ENCODE data around the gene ITGA2. TPM values are rescaled to one million over a fixed set of nuclear protein-coding genes. Genes with fewer than 3 reads are reported as not detected.

The ITGA2 gene
- total and polyA plus RNA-seq, 4 donors: 2.0 to 14.1 (median 4.6) TPM

- Histone ChIP-seq H3K4me3 (ENCODE audit: low read depth, low read length) (no peak overlapping the region), H3K36me3 (ENCODE audit: control insufficient read depth, insufficient read depth, low read length) (no peaks in the 10 kb centered on the region), H3K4me1 (ENCODE audit: control insufficient read depth, insufficient read depth, low read length) (no peaks in the 10 kb centered on the region), H3K27ac (ENCODE audit: low read depth, low read length) (peak overlapping the region; percentile 3), H3K9me3 (ENCODE audit: control insufficient read depth, insufficient read depth, low read length) (no peaks in the 10 kb centered on the region), H3K27me3 (ENCODE audit: control insufficient read depth, insufficient read depth, low read length) (no peaks in the 10 kb centered on the region)
- no peak for DNase-seq (ENCODE audit: low read depth in 4 of 6, low spot score in 6 of 6)
- WGBS (ENCODE audit: insufficient coverage): no CpG with 5 or more reads among the region's 3 CpGs
These were observed 74.6 kb downstream of the ITGA2 start for GRCh38 chr5:53063791-53064190.

GRCh38 chr5:53066088-53066487, 76.9 kb downstream of the ITGA2 start:
- no peaks in the 10 kb centered on the region for H3K9me3 ChIP-seq (ENCODE audit: control insufficient read depth, insufficient read depth, low read length)
- no peaks in the 10 kb centered on the region for H3K27me3 ChIP-seq (ENCODE audit: control insufficient read depth, insufficient read depth, low read length)
- no peaks in the 10 kb centered on the region for H3K36me3 ChIP-seq (ENCODE audit: control insufficient read depth, insufficient read depth, low read length)
- WGBS (ENCODE audit: insufficient coverage): no CpG with 5 or more reads among the region's 1 CpG
- no peak for DNase-seq (ENCODE audit: low read depth in 4 of 6, low spot score in 6 of 6)
- no peak overlapping the region for H3K4me3 ChIP-seq (ENCODE audit: low read depth, low read length)
- no peak overlapping the region for H3K27ac ChIP-seq (ENCODE audit: low read depth, low read length)
- H3K4me1 ChIP-seq (ENCODE audit: control insufficient read depth, insufficient read depth, low read length): no peaks in the 10 kb centered on the region

GRCh38 chr5:53067641-53068040, 78.5 kb downstream of the ITGA2 start:
- H3K36me3 ChIP-seq (ENCODE audit: control insufficient read depth, insufficient read depth, low read length): no peaks in the 10 kb centered on the region
- DNase-seq (ENCODE audit: low read depth in 4 of 6, low spot score in 6 of 6): no peak
- WGBS (ENCODE audit: insufficient coverage): no CpG with 5 or more reads among the region's 1 CpG
- H3K27me3 ChIP-seq (ENCODE audit: control insufficient read depth, insufficient read depth, low read length): no peaks in the 10 kb centered on the region
- H3K27ac ChIP-seq (ENCODE audit: low read depth, low read length): no peak overlapping the region
- no peak overlapping the region for H3K4me3 ChIP-seq (ENCODE audit: low read depth, low read length)
- no peaks in the 10 kb centered on the region for H3K9me3 ChIP-seq (ENCODE audit: control insufficient read depth, insufficient read depth, low read length)
- no peaks in the 10 kb centered on the region for H3K4me1 ChIP-seq (ENCODE audit: control insufficient read depth, insufficient read depth, low read length)

GRCh38 chr5:53068291-53068836, 79.2 kb downstream of the ITGA2 start:
- Histone ChIP-seq H3K9me3 (ENCODE audit: control insufficient read depth, insufficient read depth, low read length) (no peaks in the 10 kb centered on the region), H3K4me1 (ENCODE audit: control insufficient read depth, insufficient read depth, low read length) (no peaks in the 10 kb centered on the region), H3K36me3 (ENCODE audit: control insufficient read depth, insufficient read depth, low read length) (no peaks in the 10 kb centered on the region), H3K4me3 (ENCODE audit: low read depth, low read length) (no peak overlapping the region), H3K27me3 (ENCODE audit: control insufficient read depth, insufficient read depth, low read length) (no peaks in the 10 kb centered on the region), H3K27ac (ENCODE audit: low read depth, low read length) (no peak overlapping the region)
- 82% methylated on average over 1 of the region's 4 CpGs for WGBS (ENCODE audit: insufficient coverage)
- no peak for DNase-seq (ENCODE audit: low read depth in 4 of 6, low spot score in 6 of 6)

GRCh38 chr5:53069626-53070025, 80.5 kb downstream of the ITGA2 start:
- H3K36me3 ChIP-seq (ENCODE audit: control insufficient read depth, insufficient read depth, low read length): no peaks in the 10 kb centered on the region
- H3K27me3 ChIP-seq (ENCODE audit: control insufficient read depth, insufficient read depth, low read length): no peaks in the 10 kb centered on the region
- no peak for DNase-seq (ENCODE audit: low read depth in 4 of 6, low spot score in 6 of 6)
- H3K27ac ChIP-seq (ENCODE audit: low read depth, low read length): no peak overlapping the region
- no peak overlapping the region for H3K4me3 ChIP-seq (ENCODE audit: low read depth, low read length)
- no peaks in the 10 kb centered on the region for H3K4me1 ChIP-seq (ENCODE audit: control insufficient read depth, insufficient read depth, low read length)
- H3K9me3 ChIP-seq (ENCODE audit: control insufficient read depth, insufficient read depth, low read length): no peaks in the 10 kb centered on the region
- WGBS (ENCODE audit: insufficient coverage): 90% methylated on average over 3 of the region's 5 CpGs

- Histone ChIP-seq H3K27ac (ENCODE audit: low read depth, low read length) (no peak overlapping the region), H3K27me3 (ENCODE audit: control insufficient read depth, insufficient read depth, low read length) (no peaks in the 10 kb centered on the region), H3K9me3 (ENCODE audit: control insufficient read depth, insufficient read depth, low read length) (no peaks in the 10 kb centered on the region), H3K4me1 (ENCODE audit: control insufficient read depth, insufficient read depth, low read length) (no peaks in the 10 kb centered on the region), H3K4me3 (ENCODE audit: low read depth, low read length) (no peak overlapping the region), H3K36me3 (ENCODE audit: control insufficient read depth, insufficient read depth, low read length) (no peaks in the 10 kb centered on the region)
- WGBS (ENCODE audit: insufficient coverage): 88% methylated on average over 1 of the region's 2 CpGs
- DNase-seq (ENCODE audit: low read depth in 4 of 6, low spot score in 6 of 6): no peak
These were observed 82.1 kb downstream of the ITGA2 start for GRCh38 chr5:53071298-53071697.

GRCh38 chr5:53071738-53072137, 82.6 kb downstream of the ITGA2 start:
- no peak for DNase-seq (ENCODE audit: low read depth in 4 of 6, low spot score in 6 of 6)
- H3K27me3 ChIP-seq (ENCODE audit: control insufficient read depth, insufficient read depth, low read length): no peaks in the 10 kb centered on the region
- H3K4me1 ChIP-seq (ENCODE audit: control insufficient read depth, insufficient read depth, low read length): no peaks in the 10 kb centered on the region
- WGBS (ENCODE audit: insufficient coverage): no CpG with 5 or more reads among the region's 2 CpGs
- H3K9me3 ChIP-seq (ENCODE audit: control insufficient read depth, insufficient read depth, low read length): no peaks in the 10 kb centered on the region
- no peaks in the 10 kb centered on the region for H3K36me3 ChIP-seq (ENCODE audit: control insufficient read depth, insufficient read depth, low read length)
- no peak overlapping the region for H3K27ac ChIP-seq (ENCODE audit: low read depth, low read length)
- H3K4me3 ChIP-seq (ENCODE audit: low read depth, low read length): no peak overlapping the region

GRCh38 chr5:53073348-53073747, 84.2 kb downstream of the ITGA2 start:
- H3K27ac ChIP-seq (ENCODE audit: low read depth, low read length): no peak overlapping the region
- DNase-seq (ENCODE audit: low read depth in 4 of 6, low spot score in 6 of 6): peak in 1 of 6 donors; percentile 69
- H3K36me3 ChIP-seq (ENCODE audit: control insufficient read depth, insufficient read depth, low read length): no peaks in the 10 kb centered on the region
- no peaks in the 10 kb centered on the region for H3K27me3 ChIP-seq (ENCODE audit: control insufficient read depth, insufficient read depth, low read length)
- no peak overlapping the region for H3K4me3 ChIP-seq (ENCODE audit: low read depth, low read length)
- no peaks in the 10 kb centered on the region for H3K9me3 ChIP-seq (ENCODE audit: control insufficient read depth, insufficient read depth, low read length)
- WGBS (ENCODE audit: insufficient coverage): no CpG with 5 or more reads among the region's 2 CpGs
- no peaks in the 10 kb centered on the region for H3K4me1 ChIP-seq (ENCODE audit: control insufficient read depth, insufficient read depth, low read length)

GRCh38 chr5:53076014-53076583, 86.9 kb downstream of the ITGA2 start:
- DNase-seq (ENCODE audit: low read depth in 4 of 6, low spot score in 6 of 6): no peak
- no peaks in the 10 kb centered on the region for H3K36me3 ChIP-seq (ENCODE audit: control insufficient read depth, insufficient read depth, low read length)
- H3K27me3 ChIP-seq (ENCODE audit: control insufficient read depth, insufficient read depth, low read length): no peaks in the 10 kb centered on the region
- WGBS (ENCODE audit: insufficient coverage): 100% methylated on average over 2 of the region's 2 CpGs
- H3K4me1 ChIP-seq (ENCODE audit: control insufficient read depth, insufficient read depth, low read length): no peaks in the 10 kb centered on the region
- no peaks in the 10 kb centered on the region for H3K9me3 ChIP-seq (ENCODE audit: control insufficient read depth, insufficient read depth, low read length)
- H3K27ac ChIP-seq (ENCODE audit: low read depth, low read length): no peak overlapping the region
- H3K4me3 ChIP-seq (ENCODE audit: low read depth, low read length): no peak overlapping the region

- 100% methylated on average over 2 of the region's 4 CpGs for WGBS (ENCODE audit: insufficient coverage)
- peaks cover 3% of the 10 kb centered on the region for H3K27me3 ChIP-seq (ENCODE audit: control insufficient read depth, insufficient read depth, low read length)
- no peak overlapping the region for H3K4me3 ChIP-seq (ENCODE audit: low read depth, low read length)
- H3K4me1 ChIP-seq (ENCODE audit: control insufficient read depth, insufficient read depth, low read length): no peaks in the 10 kb centered on the region
- DNase-seq (ENCODE audit: low read depth in 4 of 6, low spot score in 6 of 6): no peak
- H3K9me3 ChIP-seq (ENCODE audit: control insufficient read depth, insufficient read depth, low read length): no peaks in the 10 kb centered on the region
- no peak overlapping the region for H3K27ac ChIP-seq (ENCODE audit: low read depth, low read length)
- no peaks in the 10 kb centered on the region for H3K36me3 ChIP-seq (ENCODE audit: control insufficient read depth, insufficient read depth, low read length)
These were observed 91.1 kb downstream of the ITGA2 start for GRCh38 chr5:53080271-53080670.
